Measurements from ENCODE around the gene ZNF346.
"Not testable (repeated sequence)": the region's sequence is repeated elsewhere in the genome, so short reads cannot be mapped to it uniquely, and the experiment has no call there.

Gene ZNF346

GRCh38 chr5:177043114-177043513 lies 20.6 kb downstream of the ZNF346 start:
- no peak for DNase-seq (ENCODE audit: low read depth)
- in situ Hi-C loops (cut with HindIII; ENCODE audit: low sequenced_read_pairs): no loop called here
- TF ChIP-seq, protein P1, sequence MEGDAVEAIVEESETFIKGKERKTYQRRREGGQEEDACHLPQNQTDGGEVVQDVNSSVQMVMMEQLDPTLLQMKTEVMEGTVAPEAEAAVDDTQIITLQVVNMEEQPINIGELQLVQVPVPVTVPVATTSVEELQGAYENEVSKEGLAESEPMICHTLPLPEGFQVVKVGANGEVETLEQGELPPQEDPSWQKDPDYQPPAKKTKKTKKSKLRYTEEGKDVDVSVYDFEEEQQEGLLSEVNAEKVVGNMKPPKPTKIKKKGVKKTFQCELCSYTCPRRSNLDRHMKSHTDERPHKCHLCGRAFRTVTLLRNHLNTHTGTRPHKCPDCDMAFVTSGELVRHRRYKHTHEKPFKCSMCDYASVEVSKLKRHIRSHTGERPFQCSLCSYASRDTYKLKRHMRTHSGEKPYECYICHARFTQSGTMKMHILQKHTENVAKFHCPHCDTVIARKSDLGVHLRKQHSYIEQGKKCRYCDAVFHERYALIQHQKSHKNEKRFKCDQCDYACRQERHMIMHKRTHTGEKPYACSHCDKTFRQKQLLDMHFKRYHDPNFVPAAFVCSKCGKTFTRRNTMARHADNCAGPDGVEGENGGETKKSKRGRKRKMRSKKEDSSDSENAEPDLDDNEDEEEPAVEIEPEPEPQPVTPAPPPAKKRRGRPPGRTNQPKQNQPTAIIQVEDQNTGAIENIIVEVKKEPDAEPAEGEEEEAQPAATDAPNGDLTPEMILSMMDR (IDR thresholded peaks at IDR 0.05; ENCODE audit: low read depth, low read length, missing control alignments): no peak
- no peak overlapping the region for H3K4me3 ChIP-seq (ENCODE audit: low read depth, low read length)

DNA sequence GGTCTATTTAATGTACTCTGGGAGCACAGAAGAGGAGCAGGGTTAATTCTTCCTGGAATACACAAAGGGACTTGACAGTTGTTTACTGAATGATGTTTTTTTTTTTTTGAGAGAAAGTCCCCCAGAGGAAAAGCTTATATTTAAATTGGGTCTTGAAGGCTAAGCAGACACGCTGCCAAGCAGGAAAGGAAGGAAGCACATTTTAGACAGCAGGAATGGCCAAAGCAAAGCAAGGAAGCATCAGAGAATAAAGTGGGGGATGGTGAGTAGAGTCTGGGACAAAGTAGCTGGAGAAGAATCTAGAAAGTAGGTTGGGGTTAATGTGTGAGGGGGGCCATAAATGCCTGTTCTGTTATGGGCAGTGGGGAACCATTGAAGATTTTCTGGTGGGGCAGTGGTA lies 21.5 kb downstream of the ZNF346 start:
- TF ChIP-seq, protein P1 (IDR thresholded peaks at IDR 0.05; ENCODE audit: low read depth, low read length, missing control alignments): no peak
- DNase-seq (ENCODE audit: low read depth): no peak
- no peak overlapping the region for H3K4me3 ChIP-seq (ENCODE audit: low read depth, low read length)
- in situ Hi-C loops (cut with HindIII; ENCODE audit: low sequenced_read_pairs): no loop called here

DNA sequence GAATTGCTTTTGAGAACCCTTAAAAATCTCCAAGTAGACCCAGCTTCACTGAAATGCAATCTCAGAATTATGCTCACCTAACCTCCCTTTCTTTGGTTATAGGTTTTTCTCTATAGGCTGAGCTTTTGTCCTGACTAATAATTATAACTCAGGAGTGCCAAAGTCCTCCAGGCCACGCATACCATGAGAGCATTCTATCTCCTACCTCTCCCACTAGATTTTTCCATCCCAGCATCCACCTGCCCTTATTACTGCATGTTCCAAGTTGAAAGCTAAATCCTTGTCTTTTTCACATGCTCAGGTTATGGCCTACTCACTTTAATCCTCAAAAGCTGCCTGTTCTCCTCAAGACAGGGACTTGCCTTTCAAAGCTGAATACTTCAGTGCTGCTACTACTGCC lies 22.1 kb downstream of the ZNF346 start:
- H3K4me3 ChIP-seq (ENCODE audit: low read depth, low read length): no peak overlapping the region
- in situ Hi-C loops (cut with HindIII; ENCODE audit: low sequenced_read_pairs): no loop called here
- TF ChIP-seq, protein P1 (IDR thresholded peaks at IDR 0.05; ENCODE audit: low read depth, low read length, missing control alignments): no peak
- DNase-seq (ENCODE audit: low read depth): no peak

DNA sequence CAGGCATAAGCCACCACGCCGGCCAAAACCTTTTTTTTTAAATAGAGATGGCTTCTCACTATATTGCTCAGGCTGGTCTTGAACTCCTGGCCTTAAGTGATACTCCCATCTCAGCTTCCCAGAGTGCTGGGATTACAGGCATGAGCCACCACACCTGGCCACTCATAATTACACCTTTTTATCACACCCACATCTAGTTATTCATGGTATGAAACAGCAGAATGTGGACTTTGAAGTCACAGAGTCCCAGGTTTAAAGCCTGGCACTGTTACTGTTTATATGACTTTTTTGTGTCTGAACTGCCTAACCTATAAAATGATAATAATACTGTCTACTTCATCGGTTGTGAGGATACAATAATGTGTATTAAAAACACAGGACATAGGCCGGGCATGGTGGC lies 23.1 kb downstream of the ZNF346 start:
- in situ Hi-C loops (cut with HindIII; ENCODE audit: low sequenced_read_pairs): no loop called here
- no peak overlapping the region for H3K4me3 ChIP-seq (ENCODE audit: low read depth, low read length)
- DNase-seq (ENCODE audit: low read depth): no peak
- TF ChIP-seq, protein P1 (IDR thresholded peaks at IDR 0.05; ENCODE audit: low read depth, low read length, missing control alignments): no peak

DNA sequence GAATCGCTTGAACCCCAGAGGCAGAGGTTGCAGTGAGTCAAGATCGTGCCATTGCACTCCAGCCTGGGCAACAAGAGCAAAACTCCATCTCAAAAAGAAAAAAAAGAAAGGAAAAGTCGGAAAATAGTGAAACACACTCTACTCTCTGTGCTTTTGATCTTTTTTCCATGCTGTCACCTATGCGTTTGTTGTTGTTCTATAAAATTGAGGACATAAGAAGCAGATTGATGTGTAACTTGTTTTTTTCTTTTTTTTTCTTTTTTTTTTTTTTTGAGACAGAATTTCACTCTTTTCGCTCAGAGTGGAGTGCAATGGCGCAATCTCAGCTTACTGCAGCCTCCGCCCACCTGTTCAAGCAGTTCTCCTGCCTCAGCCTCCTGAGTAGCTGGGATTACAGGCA lies 26.0 kb downstream of the ZNF346 start:
- H3K4me3 ChIP-seq (ENCODE audit: low read depth, low read length); in situ Hi-C loops (cut with HindIII; ENCODE audit: low sequenced_read_pairs); DNase-seq (ENCODE audit: low read depth): not testable (repeated sequence)

DNA sequence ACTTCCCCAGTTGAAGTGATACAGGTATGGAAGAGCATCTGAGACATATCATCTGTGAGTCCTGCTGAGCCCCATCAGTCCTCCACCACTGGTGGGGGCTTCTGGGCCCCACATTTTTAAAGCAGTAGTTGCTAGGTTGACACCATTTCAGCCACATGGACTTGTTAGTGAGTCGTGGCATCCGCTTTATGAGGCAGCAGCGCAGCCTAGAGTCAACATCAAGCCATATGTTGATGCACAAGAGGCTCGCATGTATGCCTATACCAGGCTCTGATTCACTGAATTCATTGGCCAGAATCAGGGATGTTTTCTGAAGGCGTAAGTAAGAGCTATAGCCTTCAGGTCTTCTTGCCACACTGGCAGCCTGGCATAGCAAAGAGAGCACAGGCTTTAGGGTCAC lies 26.8 kb downstream of the ZNF346 start:
- DNase-seq (ENCODE audit: low read depth): no peak
- in situ Hi-C loops (cut with HindIII; ENCODE audit: low sequenced_read_pairs): no loop called here

GRCh38 chr5:177064500-177065277 lies 42.2 kb downstream of the ZNF346 start:
- TF ChIP-seq, protein P1 (IDR thresholded peaks at IDR 0.05; ENCODE audit: low read depth, low read length, missing control alignments): no peak

More for the DNA sequence above, 26.8 kb downstream of the ZNF346 start:
- TF ChIP-seq, protein P1 (IDR thresholded peaks at IDR 0.05; ENCODE audit: low read depth, low read length, missing control alignments): no peak
- no peak overlapping the region for H3K4me3 ChIP-seq (ENCODE audit: low read depth, low read length)

More at GRCh38 chr5:177064500-177065277, 42.2 kb downstream of the ZNF346 start:
- in situ Hi-C loops (cut with HindIII; ENCODE audit: low sequenced_read_pairs): no loop called here
- H3K4me3 ChIP-seq (ENCODE audit: low read depth, low read length): no peak overlapping the region
- no peak for DNase-seq (ENCODE audit: low read depth)

Data from astrocyte of the cerebellum (primary cell).